Smooth muscle cell (in vitro differentiated cells): ENCODE data around the gene VPS41. TPM values are rescaled to one million over a fixed set of nuclear protein-coding genes. Genes with fewer than 3 reads are reported as not detected.

Experiments used
- DNase-seq: peaks from one replicate; lab custom pipeline; 2025; ENCODE audit not compliant: unreplicated experiment; lab: John Stamatoyannopoulos, UW
- H2AFZ ChIP-seq: fragments of 200-600 bp; sonication (generic); 2 replicates; pipeline ENCODE4 v1.6.0; 2016; ENCODE audit warnings: antibody characterized with exemption, low read depth, mild to moderate bottlenecking
- H3F3A ChIP-seq: fragments of 200-600 bp; sonication (generic); 2 replicates; pipeline ENCODE4 v1.6.0; 2017; ENCODE audit warnings: antibody characterized with exemption, low read depth
- H3K27ac ChIP-seq: fragments of 200-600 bp; sonication (generic); 2 replicates; pipeline ENCODE4 v1.5.1; 2016; ENCODE audit warnings: low read depth, mild to moderate bottlenecking
- H3K27me3 ChIP-seq: fragments of 200-600 bp; sonication (generic); 2 replicates; pipeline ENCODE4 v1.6.1; 2016; ENCODE audit warnings: low read depth, mild to moderate bottlenecking
- H3K36me3 ChIP-seq: fragments of 200-600 bp; sonication (generic); 2 replicates; pipeline ENCODE4 v1.5.1; 2016; ENCODE audit warnings: low read depth
- H3K4me1 ChIP-seq: fragments of 200-600 bp; sonication (generic); 2 replicates; pipeline ENCODE4 v1.5.1; 2016; ENCODE audit warnings: low read depth
- H3K4me2 ChIP-seq: fragments of 200-600 bp; sonication (generic); 2 replicates; pipeline ENCODE4 v1.6.0; 2016; ENCODE audit warnings: mild to moderate bottlenecking
- H3K4me3 ChIP-seq: fragments of 200-600 bp; sonication (generic); 2 replicates; pipeline ENCODE4 v1.5.1; 2016; ENCODE audit warnings: mild to moderate bottlenecking
- H3K79me2 ChIP-seq: fragments of 200-600 bp; sonication (generic); 2 replicates; pipeline ENCODE4 v1.6.0; 2016; ENCODE audit warnings: low read depth, mild to moderate bottlenecking
- H3K9ac ChIP-seq: fragments of 200-600 bp; sonication (generic); 2 replicates; pipeline ENCODE4 v1.6.0; 2016; ENCODE audit warnings: low read depth
- H3K9me3 ChIP-seq: fragments of 200-600 bp; sonication (generic); replicated peaks from 2 replicates; pipeline ENCODE4 v1.5.1; 2016; ENCODE audit warnings: low read depth
- H4K20me1 ChIP-seq: fragments of 200-600 bp; sonication (generic); 2 replicates; pipeline ENCODE4 v1.6.0; 2016; ENCODE audit warnings: low read depth
- CTCF ChIP-seq: fragments of 200-600 bp; sonication (generic); IDR thresholded peaks from 2 replicates; pipeline ENCODE4 v1.5.1; 2017; ENCODE audit warnings: borderline replicate concordance, mild to moderate bottlenecking, antibody characterized with exemption; ENCODE audit not compliant: insufficient read depth, poor library complexity, severe bottlenecking
- WGBS: methylation state at CpG from one replicate; pipeline ENCODE4 v1.1.7; 2016; ENCODE audit warnings: low lambda C conversion rate; 5-methylcytosine and 5-hydroxymethylcytosine counted together
- polyA plus RNA-seq: library from polyadenylated mRNA; unstranded; fragments of >200 nt; fragmentation: Nextera tagmentation; extraction: Ambion mirVana; gene quantifications from 2 replicates; pipeline ENCODE4 v1.2.1, GENCODE V29; 2016
- total RNA-seq: library from RNA; depleted of rRNA; stranded (reverse); fragments of >200 nt; gene quantifications from 2 replicates; pipeline ENCODE4 v1.2.3, GENCODE V29; 2014

Gene VPS41
- total and polyA plus RNA-seq, 2 experiments from 2014 or later, result 22.1 to 39.7 TPM

- DNase-seq, result no peak
- no peaks in the 10 kb centered on the region for H3F3A ChIP-seq
- H3K36me3 ChIP-seq, result no peaks in the 10 kb centered on the region
- TF ChIP-seq CTCF, result no peak
- no peaks in the 10 kb centered on the region for H3K4me1 ChIP-seq
- H2AFZ ChIP-seq, result no peak overlapping the region
- H3K27ac ChIP-seq, result no peak overlapping the region
- H3K4me3 ChIP-seq, result no peak overlapping the region
- no peak overlapping the region for H3K9ac ChIP-seq
- H3K27me3 ChIP-seq, result no peaks in the 10 kb centered on the region
- peaks cover 5% of the 10 kb centered on the region for H3K79me2 ChIP-seq
- H4K20me1 ChIP-seq, result peaks cover 17% of the 10 kb centered on the region
- 100% methylated on average over 1 of the region's 1 CpG for WGBS
- no peak overlapping the region for H3K4me2 ChIP-seq
- H3K9me3 ChIP-seq, result no peaks in the 10 kb centered on the region
Observed at GRCh38 chr7:38883706-38884105, 25.3 kb downstream of the VPS41 start.

GRCh38 chr7:38881947-38882684, 26.9 kb downstream of the VPS41 start:
- Histone ChIP-seq H3K4me2 (no peak overlapping the region), H2AFZ (no peak overlapping the region), H3K4me3 (no peak overlapping the region), H3K4me1 (no peaks in the 10 kb centered on the region), H3K9ac (no peak overlapping the region), H4K20me1 (peaks cover 29% of the 10 kb centered on the region), H3F3A (no peaks in the 10 kb centered on the region), H3K79me2 (peaks cover 13% of the 10 kb centered on the region), H3K36me3 (no peaks in the 10 kb centered on the region), H3K27me3 (no peaks in the 10 kb centered on the region), H3K27ac (no peak overlapping the region), H3K9me3 (no peaks in the 10 kb centered on the region)
- 72% methylated on average over 2 of the region's 2 CpGs for WGBS
- no peak for DNase-seq
- TF ChIP-seq CTCF, result no peak

GRCh38 chr7:38881015-38881414, 28.0 kb downstream of the VPS41 start:
- Histone ChIP-seq H3K9me3 (no peaks in the 10 kb centered on the region), H3K36me3 (no peaks in the 10 kb centered on the region), H3K27ac (no peak overlapping the region), H3K27me3 (no peaks in the 10 kb centered on the region), H3K4me1 (no peaks in the 10 kb centered on the region), H3K4me3 (no peak overlapping the region), H3F3A (no peaks in the 10 kb centered on the region), H4K20me1 (peaks cover 33% of the 10 kb centered on the region), H3K4me2 (no peak overlapping the region), H3K79me2 (peaks cover 13% of the 10 kb centered on the region), H2AFZ (no peak overlapping the region), H3K9ac (no peak overlapping the region)
- 85% methylated on average over 3 of the region's 3 CpGs for WGBS
- DNase-seq, result no peak
- TF ChIP-seq CTCF, result no peak

GRCh38 chr7:38880454-38880853, 28.5 kb downstream of the VPS41 start:
- TF ChIP-seq CTCF, result no peak
- no peaks in the 10 kb centered on the region for H3K27me3 ChIP-seq
- H3K36me3 ChIP-seq, result no peaks in the 10 kb centered on the region
- no peaks in the 10 kb centered on the region for H3K4me1 ChIP-seq
- no peak overlapping the region for H3K4me3 ChIP-seq
- H4K20me1 ChIP-seq, result peaks cover 32% of the 10 kb centered on the region
- no peaks in the 10 kb centered on the region for H3F3A ChIP-seq
- no peak overlapping the region for H3K27ac ChIP-seq
- no peak overlapping the region for H2AFZ ChIP-seq
- DNase-seq, result no peak
- H3K4me2 ChIP-seq, result no peak overlapping the region
- 48% methylated on average over 3 of the region's 3 CpGs for WGBS
- no peaks in the 10 kb centered on the region for H3K9me3 ChIP-seq
- H3K79me2 ChIP-seq, result peaks cover 9% of the 10 kb centered on the region
- no peak overlapping the region for H3K9ac ChIP-seq
